Measurements from ENCODE around the gene WNT2B.
A peak's percentile ranks its signal among the peaks of the same experiment; 100 is the strongest.

WNT2B gene

GRCh38 chr1:112529301-112529700 is 20.5 kb downstream of the WNT2B start:
- DNase-seq (ENCODE audit: low spot score) = no peak

- no peak for DNase-seq (ENCODE audit: low spot score)
These were observed 22.1 kb downstream of the WNT2B start for GRCh38 chr1:112530832-112531231.

DNA sequence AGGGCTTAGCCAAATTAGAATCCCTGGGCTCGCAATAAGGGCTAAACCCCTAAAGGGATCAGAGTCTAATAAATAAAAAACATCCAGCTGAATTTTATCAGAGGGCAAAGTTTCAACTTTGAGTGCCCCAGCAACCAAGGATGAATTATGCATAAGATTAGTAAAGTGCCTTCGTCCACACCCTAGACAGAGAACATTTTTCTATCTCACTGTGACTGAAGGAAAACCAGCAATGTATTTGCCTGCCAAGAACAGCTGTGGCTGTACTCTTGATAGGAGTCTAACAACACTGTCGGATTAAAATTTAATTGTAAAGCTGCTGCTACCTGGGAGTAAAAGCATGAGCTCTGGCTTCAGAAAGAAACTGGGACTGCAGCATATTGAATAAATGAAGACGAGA is 23.3 kb downstream of the WNT2B start:
- DNase-seq (ENCODE audit: low spot score) = no peak

DNA sequence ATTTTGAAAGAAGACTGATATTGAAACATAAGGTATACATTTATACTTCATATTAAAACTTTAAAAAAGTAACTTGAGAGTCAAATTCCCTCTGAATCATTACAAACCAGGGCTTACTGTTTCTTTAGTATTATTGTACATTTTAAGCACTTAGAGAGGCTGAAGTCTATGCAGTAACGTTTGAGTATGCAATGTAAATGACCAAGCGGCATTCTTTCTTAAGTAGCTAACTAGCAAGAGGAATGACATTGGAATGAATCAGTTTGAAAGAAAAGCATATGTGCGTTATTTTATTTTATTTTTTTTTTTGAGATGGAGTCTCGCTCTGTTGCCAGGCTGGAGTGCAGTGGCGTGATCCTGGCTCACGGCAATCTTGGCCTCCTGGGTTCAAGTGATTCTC is 24.3 kb downstream of the WNT2B start:
- no peak for DNase-seq (ENCODE audit: low spot score)

GRCh38 chr1:112536561-112536960 is 27.8 kb downstream of the WNT2B start:
- no peak for DNase-seq (ENCODE audit: low spot score)

- no peak for DNase-seq (ENCODE audit: low spot score)
These were observed 28.7 kb downstream of the WNT2B start for GRCh38 chr1:112537456-112537855.

DNA sequence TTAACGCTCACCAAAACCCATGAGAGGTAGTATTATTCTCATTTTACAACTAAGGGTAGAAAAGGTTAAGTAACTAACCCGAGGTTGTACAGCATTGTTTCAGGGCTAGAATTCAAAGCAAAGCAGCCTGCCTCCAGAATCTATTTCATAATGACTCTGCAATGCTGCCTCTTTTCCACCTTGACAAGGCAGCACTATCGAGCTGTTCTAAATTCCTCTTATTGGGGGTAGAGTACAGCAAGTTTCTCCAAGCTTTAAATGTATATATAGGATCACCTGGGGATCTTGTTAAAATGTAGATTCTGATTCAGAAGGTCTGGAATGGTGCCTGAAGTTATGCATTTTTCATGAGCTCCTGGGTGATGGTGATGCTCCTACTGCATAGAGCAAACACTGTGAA is 30.1 kb downstream of the WNT2B start:
- DNase-seq (ENCODE audit: low spot score) = no peak

GRCh38 chr1:112540226-112540794 is 31.5 kb downstream of the WNT2B start:
- no peak for DNase-seq (ENCODE audit: low spot score)

DNA sequence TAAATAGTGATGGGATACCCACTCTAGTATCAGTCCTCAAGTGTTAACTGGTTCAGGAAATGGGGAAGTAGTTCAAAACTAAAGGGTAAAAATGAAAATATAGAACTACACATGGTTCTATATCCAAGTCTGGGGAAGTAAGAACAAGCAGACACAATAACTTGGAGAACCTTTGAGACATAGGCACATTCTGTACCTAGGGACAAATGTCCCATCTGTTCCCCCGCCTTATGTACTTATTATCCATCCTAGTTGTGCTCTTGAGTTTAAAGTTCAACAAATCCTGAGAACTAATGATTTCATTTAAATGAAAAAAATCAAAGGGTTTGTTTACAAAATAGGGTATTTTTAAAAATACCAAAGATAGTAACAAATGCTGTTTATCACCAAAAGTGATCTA is 32.5 kb downstream of the WNT2B start:
- no peak for DNase-seq (ENCODE audit: low spot score)

GRCh38 chr1:112542206-112542973 is 33.6 kb downstream of the WNT2B start:
- DNase-seq (ENCODE audit: low spot score) = no peak

DNA sequence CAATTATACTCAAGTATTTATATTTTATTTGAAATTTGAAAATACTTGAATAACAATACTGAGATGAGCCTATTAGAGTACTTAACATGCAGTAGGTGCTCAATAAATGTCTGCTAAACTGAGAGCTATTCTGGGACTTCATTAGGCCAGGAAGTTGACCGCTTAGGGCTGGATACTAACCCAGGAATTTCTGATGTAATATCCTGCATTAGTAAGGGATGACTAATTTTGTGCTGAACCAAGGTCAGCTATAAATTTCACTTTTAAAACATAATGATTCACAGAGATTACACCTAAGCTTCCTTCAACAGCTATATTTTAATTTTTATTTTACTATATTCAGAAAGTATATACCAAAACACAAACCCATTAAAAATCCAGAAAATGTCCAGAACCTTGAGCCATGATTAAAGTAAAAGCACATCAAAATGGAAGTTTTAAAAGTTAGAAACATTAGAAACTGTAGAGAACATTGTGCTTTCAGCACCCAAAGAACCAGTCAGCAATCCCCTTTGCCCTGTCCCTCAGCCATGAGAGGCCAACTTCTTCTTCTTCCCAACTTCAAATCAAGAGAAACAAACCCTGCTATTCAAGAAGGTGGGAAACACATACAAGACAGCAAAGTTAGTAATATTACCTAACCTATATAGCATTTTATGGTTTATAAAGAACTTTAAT is 35.4 kb downstream of the WNT2B start:
- DNase-seq (ENCODE audit: low spot score) = peak; percentile 92

DNA sequence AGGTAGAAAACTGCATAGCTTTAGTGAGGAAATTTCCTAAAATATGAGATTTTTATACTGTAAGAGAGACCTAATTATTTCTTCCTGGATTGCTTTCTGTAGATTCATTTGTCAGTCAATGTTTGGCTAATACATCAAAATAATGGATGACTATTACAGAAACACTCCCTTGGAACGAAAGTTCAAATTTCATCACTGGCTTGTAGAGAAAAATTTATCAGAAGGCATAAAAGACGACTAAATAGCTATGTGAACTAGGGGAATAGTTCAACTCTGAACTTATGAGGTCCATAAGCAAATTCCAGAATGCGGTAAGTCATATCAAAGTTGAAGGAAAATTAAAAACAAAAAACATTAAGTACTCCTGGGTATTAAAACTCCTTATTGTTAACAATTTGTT is 36.0 kb downstream of the WNT2B start:
- DNase-seq (ENCODE audit: low spot score) = no peak

DNA sequence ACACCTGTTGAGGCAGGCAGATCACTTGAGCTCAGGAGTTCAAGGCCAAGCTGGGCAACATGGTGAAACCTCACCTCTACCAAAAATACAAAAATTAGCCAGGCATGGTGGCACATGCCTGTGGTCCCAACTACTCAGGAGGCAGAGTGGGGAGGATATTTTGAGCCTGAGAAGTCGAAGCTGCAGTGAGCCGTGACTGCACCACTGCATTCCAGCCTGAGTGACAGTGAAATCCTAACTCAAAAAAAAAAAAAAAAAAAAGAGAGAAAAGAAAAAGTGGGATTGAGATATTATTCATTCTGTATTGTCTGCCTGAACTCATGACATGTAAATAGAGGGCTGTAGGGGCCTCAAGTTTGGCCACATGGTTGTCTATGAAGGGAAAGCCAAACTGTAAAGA is 37.3 kb downstream of the WNT2B start:
- DNase-seq (ENCODE audit: low spot score) = no peak

DNA sequence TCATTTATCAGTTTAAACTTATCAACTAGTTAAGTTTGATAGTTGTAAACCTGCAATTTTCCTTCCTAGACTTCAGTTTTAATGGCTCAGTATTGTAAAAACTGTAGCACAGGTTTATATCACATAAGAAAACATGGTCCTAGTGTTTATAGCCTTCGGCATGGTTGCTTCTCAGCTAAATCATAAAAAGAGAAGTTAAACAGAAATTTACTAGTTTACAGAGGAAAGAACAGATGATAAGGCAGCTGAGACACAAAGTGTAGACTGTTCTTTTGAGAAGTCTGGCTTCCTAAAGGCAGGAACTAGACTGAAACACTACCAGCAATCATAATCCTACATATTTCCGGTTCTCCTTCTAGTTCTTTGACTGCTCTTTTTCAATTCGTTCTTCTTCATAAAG is 39.8 kb downstream of the WNT2B start:
- DNase-seq (ENCODE audit: low spot score) = no peak

DNA sequence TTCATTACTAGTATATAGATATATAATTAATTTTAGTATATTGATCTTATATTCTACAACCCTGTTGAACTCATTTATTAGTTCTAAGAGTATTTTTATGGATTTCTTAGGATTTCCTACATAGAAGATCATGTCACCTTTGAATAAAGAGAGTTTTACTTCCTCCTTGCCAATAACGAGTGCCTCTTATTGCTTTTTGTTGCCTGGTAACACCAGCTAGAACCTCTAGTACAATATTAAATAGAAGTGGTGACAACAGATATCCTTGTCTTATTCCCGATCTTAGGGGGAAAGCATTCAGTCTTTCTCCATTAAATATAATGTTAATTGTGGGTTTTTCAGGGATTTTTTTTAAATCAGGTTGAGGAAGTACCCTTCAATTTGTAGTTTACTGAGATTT is 40.8 kb downstream of the WNT2B start:
- no peak for DNase-seq (ENCODE audit: low spot score)

GRCh38 chr1:112554411-112554810 is 45.6 kb downstream of the WNT2B start:
- no peak for DNase-seq (ENCODE audit: low spot score)

GRCh38 chr1:112557385-112557784 is 48.6 kb downstream of the WNT2B start:
- no peak for DNase-seq (ENCODE audit: low spot score)

GRCh38 chr1:112558634-112559033 is 49.9 kb downstream of the WNT2B start:
- DNase-seq (ENCODE audit: low spot score) = no peak

GRCh38 chr1:112563341-112563740 is 54.6 kb downstream of the WNT2B start:
- DNase-seq (ENCODE audit: low spot score) = peak; percentile 40

DNA sequence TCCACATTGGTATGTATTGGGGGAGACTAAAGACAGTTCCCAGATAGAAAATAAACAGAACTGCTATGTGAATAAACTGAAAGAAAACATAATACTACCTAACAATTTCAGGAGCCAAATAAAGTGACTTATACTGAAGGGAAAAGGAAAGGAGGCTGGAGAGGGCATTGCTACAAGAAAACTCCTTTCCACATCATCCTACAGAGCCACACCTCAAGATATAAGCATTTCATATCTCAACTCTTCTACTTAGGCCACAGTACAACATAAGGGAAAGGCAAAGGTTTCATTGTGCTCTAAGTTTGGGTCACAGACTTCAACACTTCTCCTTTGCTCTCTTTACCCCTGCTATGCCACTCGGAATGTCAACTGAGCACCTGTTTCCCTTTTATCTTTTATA is 55.3 kb downstream of the WNT2B start:
- no peak for DNase-seq (ENCODE audit: low spot score)

GRCh38 chr1:112565800-112566199 is 57.0 kb downstream of the WNT2B start:
- DNase-seq (ENCODE audit: low spot score) = no peak

- no peak for DNase-seq (ENCODE audit: low spot score)
These were observed 66.5 kb downstream of the WNT2B start for GRCh38 chr1:112575154-112575804.

DNA sequence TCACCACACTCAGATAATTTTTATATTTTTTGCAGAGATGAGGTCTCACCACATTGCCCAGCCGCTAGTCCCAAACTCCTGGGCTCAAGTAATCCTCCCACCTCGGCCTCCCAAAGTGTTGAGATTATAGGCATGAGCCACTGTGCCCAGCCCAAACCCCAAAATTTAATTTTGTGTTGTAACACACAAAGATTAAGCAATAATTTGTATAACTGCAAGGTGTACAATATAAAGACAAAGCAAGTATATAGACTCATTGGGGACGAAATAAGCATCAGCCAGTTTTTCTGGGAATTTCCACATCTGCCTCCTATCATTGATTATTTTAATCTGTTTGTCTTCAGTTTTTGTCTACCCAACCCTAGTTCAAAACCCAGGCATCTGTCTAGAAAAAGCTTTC is 67.5 kb downstream of the WNT2B start:
- no peak for DNase-seq (ENCODE audit: low spot score)

Measured in kidney capillary endothelial cell (primary cell).